A673 (cell line): ENCODE measurements around the gene USP17L13.
"Not testable (repeated sequence)": the region's sequence is repeated elsewhere in the genome, so short reads cannot be mapped to it uniquely, and the experiment has no call there.

ENCODE experiments used
- CTCF ChIP-seq: fragments of 300-800, 200-600 bp; sonication (generic); conservative IDR thresholded peaks from 2 replicates; pipeline ENCODE4 v1.5.1; 2017; ENCODE audit warnings: low read depth, mild to moderate bottlenecking, antibody characterized with exemption, low read length, moderate library complexity, mixed read lengths
- EZH2 ChIP-seq: fragments of 200-600 bp; sonication (generic); IDR thresholded peaks from 2 replicates; pipeline ENCODE4 v1.6.1; 2017; ENCODE audit warnings: borderline replicate concordance, low read depth, mild to moderate bottlenecking, mixed read lengths, antibody characterized with exemption, low read length; ENCODE audit not compliant: poor library complexity, severe bottlenecking

GRCh38 chr4:9210357-9210756, 14.3 kb upstream of the USP17L13 start, which contains the start of gene USP17L10:
- not testable (repeated sequence) for TF ChIP-seq CTCF, EZH2
